ENCODE results near the gene RNF43. TPM values are rescaled to one million over a fixed set of nuclear protein-coding genes. Genes with fewer than 3 reads are reported as not detected.

Gene RNF43
- total RNA-seq, 1 experiment from 2014 or later: 0.42 TPM

- Histone ChIP-seq H4K91ac (ENCODE audit: insufficient read length, low read depth, low read length) (no peak overlapping the region), H2BK120ac (ENCODE audit: low read depth, low read length, poor library complexity, severe bottlenecking) (no peak overlapping the region), H2BK5ac (ENCODE audit: insufficient read length, low read length) (no peak overlapping the region), H3K4me1 (ENCODE audit: insufficient read depth, low read length) (peaks cover 9% of the 10 kb centered on the region), H2BK15ac (ENCODE audit: low read depth, low read length) (no peak overlapping the region), H4K5ac (ENCODE audit: insufficient read length, low read depth, low read length) (no peak overlapping the region), H2BK20ac (ENCODE audit: low read depth, low read length, poor library complexity, severe bottlenecking) (no peak overlapping the region), H3K14ac (ENCODE audit: insufficient read depth, low read length) (no peak overlapping the region), H2AFZ (ENCODE audit: low read length) (no peak overlapping the region), H3K79me2 (ENCODE audit: insufficient read depth, low read length) (no peaks in the 10 kb centered on the region), H3K23me2 (ENCODE audit: insufficient read length, low read depth, low read length, poor library complexity, severe bottlenecking) (no peaks in the 10 kb centered on the region), H3K27me3 (ENCODE audit: insufficient read depth, low read length) (no peaks in the 10 kb centered on the region), H4K8ac (replicated peaks; ENCODE audit: insufficient read length, low read depth, low read length) (no peak overlapping the region), H3K4me2 (ENCODE audit: insufficient read depth, insufficient read length, low read length) (peak overlapping the region; percentile 14), H3T11ph (ENCODE audit: low read length) (no peak overlapping the region), H3K79me1 (ENCODE audit: insufficient read depth, low read depth, low read length, poor library complexity, severe bottlenecking) (no peaks in the 10 kb centered on the region), H2BK12ac (ENCODE audit: insufficient read length, low read depth, low read length) (no peak overlapping the region), H3K27ac (ENCODE audit: insufficient read length, low read depth, low read length) (no peak overlapping the region), H3K4ac (ENCODE audit: low read depth, low read length) (no peak overlapping the region), H3K9me3 (ENCODE audit: control insufficient read depth, low read depth, low read length) (no peaks in the 10 kb centered on the region), H3K23ac (ENCODE audit: insufficient read length, low read depth, low read length) (no peak overlapping the region), H3K18ac (ENCODE audit: insufficient read length, low read depth, low read length) (no peak overlapping the region), H3K56ac (ENCODE audit: insufficient read length, low read depth, low read length) (no peak overlapping the region), H4K20me1 (ENCODE audit: control insufficient read depth, insufficient read depth, insufficient read length) (no peaks in the 10 kb centered on the region), H2AK5ac (ENCODE audit: insufficient read length, low read length) (no peak overlapping the region), H3K9ac (ENCODE audit: extremely low read depth, insufficient read length, low read length) (no peak overlapping the region)
- H3K27me3 Mint-ChIP-seq (ENCODE audit: low read depth): peaks cover 9% of the 10 kb centered on the region
- H3K4me3 Mint-ChIP-seq: peak overlapping the region; percentile 13 to 43
- H3K4me1 Mint-ChIP-seq: peaks cover 29 to 32% of the 10 kb centered on the region in 2 experiments
- no CpG with 5 or more reads among the region's 3 CpGs for WGBS (ENCODE audit: extremely low coverage, insufficient read length, low lambda C conversion rate)
- no peaks in the 10 kb centered on the region for H3K9me3 Mint-ChIP-seq
- no peak for DNase-seq
- no peak overlapping the region; a peak in 1 of 7 replicates for H3K27ac Mint-ChIP-seq
- TF ChIP-seq CTCF (conservative IDR thresholded peaks at IDR 0.05): no peak
- H3K36me3 Mint-ChIP-seq (ENCODE audit: insufficient read depth in 1 of 3, low read depth in 3 of 3): no peaks in the 10 kb centered on the region
Measured at GRCh38 chr17:58388302-58389190, 28.8 kb downstream of the RNF43 start.
